ENCODE results near the gene ARRDC4. TPM values are rescaled to one million over a fixed set of nuclear protein-coding genes. Genes with fewer than 3 reads are reported as not detected.

Gene ARRDC4
- total RNA-seq, 2 donors from 2014 or later = 2.1 TPM

- Mint-ChIP-seq H3K9me3 (no peaks in the 10 kb centered on the region), H3K4me3 (no peak overlapping the region), H3K27me3 (ENCODE audit: insufficient read depth) (no peaks in the 10 kb centered on the region), H3K4me1 (no peaks in the 10 kb centered on the region), H3K36me3 (ENCODE audit: low read depth) (no peaks in the 10 kb centered on the region), H3K27ac (no peak overlapping the region)
- no peak overlapping the region for H3K9ac ChIP-seq (ENCODE audit: extremely low read depth, low read length, poor library complexity, severe bottlenecking)
- no peak overlapping the region for H3K4me3 ChIP-seq (ENCODE audit: low read length)
- no peaks in the 10 kb centered on the region for H3K4me1 ChIP-seq (ENCODE audit: control insufficient read depth, insufficient read depth, low read length)
- 90 to 91% methylated on average over 4 to 5 of the region's 5 CpGs for WGBS, 2 experiments (ENCODE audit: insufficient coverage in 1 of 2, insufficient read length in 1 of 2)
- no peak overlapping the region for H3K27ac ChIP-seq (ENCODE audit: low read depth, low read length)
- TF ChIP-seq, protein P1, sequence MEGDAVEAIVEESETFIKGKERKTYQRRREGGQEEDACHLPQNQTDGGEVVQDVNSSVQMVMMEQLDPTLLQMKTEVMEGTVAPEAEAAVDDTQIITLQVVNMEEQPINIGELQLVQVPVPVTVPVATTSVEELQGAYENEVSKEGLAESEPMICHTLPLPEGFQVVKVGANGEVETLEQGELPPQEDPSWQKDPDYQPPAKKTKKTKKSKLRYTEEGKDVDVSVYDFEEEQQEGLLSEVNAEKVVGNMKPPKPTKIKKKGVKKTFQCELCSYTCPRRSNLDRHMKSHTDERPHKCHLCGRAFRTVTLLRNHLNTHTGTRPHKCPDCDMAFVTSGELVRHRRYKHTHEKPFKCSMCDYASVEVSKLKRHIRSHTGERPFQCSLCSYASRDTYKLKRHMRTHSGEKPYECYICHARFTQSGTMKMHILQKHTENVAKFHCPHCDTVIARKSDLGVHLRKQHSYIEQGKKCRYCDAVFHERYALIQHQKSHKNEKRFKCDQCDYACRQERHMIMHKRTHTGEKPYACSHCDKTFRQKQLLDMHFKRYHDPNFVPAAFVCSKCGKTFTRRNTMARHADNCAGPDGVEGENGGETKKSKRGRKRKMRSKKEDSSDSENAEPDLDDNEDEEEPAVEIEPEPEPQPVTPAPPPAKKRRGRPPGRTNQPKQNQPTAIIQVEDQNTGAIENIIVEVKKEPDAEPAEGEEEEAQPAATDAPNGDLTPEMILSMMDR (conservative IDR thresholded peaks at IDR 0.05) = no peak
- no peaks in the 10 kb centered on the region for H3K9me3 ChIP-seq (ENCODE audit: control insufficient read depth, low read length)
- H3K36me3 ChIP-seq (ENCODE audit: control insufficient read depth, insufficient read depth, low read length) = no peaks in the 10 kb centered on the region
- DNase-seq = no peak
- H3K27me3 ChIP-seq (ENCODE audit: control insufficient read depth, insufficient read depth, low read length, poor library complexity, severe bottlenecking) = no peaks in the 10 kb centered on the region
Measured at GRCh38 chr15:98012354-98012753, 51.9 kb downstream of the ARRDC4 start.

DNA sequence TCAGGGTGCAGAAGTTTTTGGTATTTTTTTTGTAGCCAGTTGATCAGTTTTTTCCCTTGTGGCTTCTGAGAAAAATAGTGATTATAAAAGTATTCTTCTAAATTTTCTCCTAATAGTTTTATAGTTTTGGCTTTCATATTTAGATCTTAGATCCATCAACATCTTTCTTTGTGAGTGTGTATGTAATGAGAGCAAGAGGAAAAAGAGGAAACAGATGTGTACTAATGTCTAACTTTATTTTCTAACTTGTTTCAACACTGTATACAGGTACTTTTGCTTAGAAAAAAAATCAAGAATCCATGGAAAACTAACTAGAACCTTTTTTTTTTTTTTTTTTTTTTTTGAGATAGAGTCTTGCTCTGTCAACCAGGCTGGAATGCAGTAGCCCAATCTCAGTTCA lies 53.1 kb downstream of the ARRDC4 start:
- TF ChIP-seq, protein P1 (conservative IDR thresholded peaks at IDR 0.05) = no peak
- Histone ChIP-seq H3K9me3 (ENCODE audit: control insufficient read depth, low read length) (no peaks in the 10 kb centered on the region), H3K27me3 (ENCODE audit: control insufficient read depth, insufficient read depth, low read length, poor library complexity, severe bottlenecking) (no peaks in the 10 kb centered on the region), H3K4me1 (ENCODE audit: control insufficient read depth, insufficient read depth, low read length) (no peaks in the 10 kb centered on the region), H3K4me3 (ENCODE audit: low read length) (no peak overlapping the region), H3K27ac (ENCODE audit: low read depth, low read length) (no peak overlapping the region), H3K36me3 (ENCODE audit: control insufficient read depth, insufficient read depth, low read length) (no peaks in the 10 kb centered on the region), H3K9ac (ENCODE audit: extremely low read depth, low read length, poor library complexity, severe bottlenecking) (no peak overlapping the region)
- no peak for DNase-seq
- Mint-ChIP-seq H3K27ac (no peak overlapping the region), H3K36me3 (ENCODE audit: low read depth) (no peaks in the 10 kb centered on the region), H3K9me3 (no peaks in the 10 kb centered on the region), H3K4me1 (no peaks in the 10 kb centered on the region), H3K4me3 (no peak overlapping the region), H3K27me3 (ENCODE audit: insufficient read depth) (no peaks in the 10 kb centered on the region)

DNA sequence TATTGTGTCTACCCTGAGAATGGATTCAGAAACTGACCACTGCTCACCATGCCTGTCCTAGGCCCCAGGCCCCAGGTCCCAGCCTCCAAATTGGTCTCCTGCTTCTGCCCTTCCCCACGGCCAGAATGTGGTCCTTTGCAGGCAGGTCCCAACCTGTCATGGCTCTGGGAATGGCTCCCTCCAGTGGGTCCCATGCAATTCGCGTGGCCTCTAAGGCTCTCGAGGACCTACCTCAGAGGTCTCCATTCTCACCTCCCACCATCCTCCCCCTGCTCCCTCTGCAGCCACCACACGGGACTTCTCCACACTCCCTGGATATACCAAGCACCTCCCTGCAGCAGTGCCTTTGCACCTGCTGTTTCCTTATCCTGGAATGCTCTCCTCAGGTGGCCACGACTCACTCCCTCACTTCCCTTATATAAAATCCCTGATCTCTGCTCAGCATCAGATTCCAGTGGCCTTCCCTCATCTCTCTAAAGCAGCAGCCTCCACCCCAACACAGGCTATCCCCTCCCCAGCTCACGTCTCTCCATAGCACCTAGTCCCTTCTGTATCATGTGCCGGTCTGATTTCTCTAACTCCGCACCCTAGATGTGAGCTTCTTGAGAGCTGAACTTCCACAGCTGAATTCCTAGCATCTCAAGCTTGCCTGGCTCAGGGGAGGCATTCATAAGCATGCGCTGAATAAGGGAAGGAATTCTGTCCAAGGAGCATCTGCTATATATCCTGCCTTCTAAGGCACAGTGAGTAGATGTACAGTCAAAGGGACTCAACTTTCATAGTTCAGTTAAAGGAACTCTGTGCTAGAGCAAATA lies 56.9 kb downstream of the ARRDC4 start:
- no peaks in the 10 kb centered on the region for H3K36me3 Mint-ChIP-seq (ENCODE audit: low read depth)
- Histone ChIP-seq H3K9me3 (ENCODE audit: control insufficient read depth, low read length) (no peaks in the 10 kb centered on the region), H3K36me3 (ENCODE audit: control insufficient read depth, insufficient read depth, low read length) (no peaks in the 10 kb centered on the region), H3K4me1 (ENCODE audit: control insufficient read depth, insufficient read depth, low read length) (no peaks in the 10 kb centered on the region), H3K27ac (ENCODE audit: low read depth, low read length) (no peak overlapping the region), H3K27me3 (ENCODE audit: control insufficient read depth, insufficient read depth, low read length, poor library complexity, severe bottlenecking) (no peaks in the 10 kb centered on the region), H3K9ac (ENCODE audit: extremely low read depth, low read length, poor library complexity, severe bottlenecking) (no peak overlapping the region), H3K4me3 (ENCODE audit: low read length) (no peak overlapping the region)
- H3K4me3 Mint-ChIP-seq = no peak overlapping the region
- TF ChIP-seq, protein P1 (conservative IDR thresholded peaks at IDR 0.05) = no peak
- no peak overlapping the region for H3K27ac Mint-ChIP-seq
- no peaks in the 10 kb centered on the region for H3K9me3 Mint-ChIP-seq
- 84 to 93% methylated on average over 10 of the region's 10 CpGs for WGBS, 2 experiments (ENCODE audit: insufficient coverage in 1 of 2, insufficient read length in 1 of 2)
- no peaks in the 10 kb centered on the region for H3K4me1 Mint-ChIP-seq
- DNase-seq = no peak
- no peaks in the 10 kb centered on the region for H3K27me3 Mint-ChIP-seq (ENCODE audit: insufficient read depth)
